K562 (cell line): ENCODE measurements around the gene PFKFB2. TPM values are rescaled to one million over a fixed set of nuclear protein-coding genes. Genes with fewer than 3 reads are reported as not detected.

Source experiments
- HSF4 ChIP-seq: fragments of 250-450 bp; sonication (Bioruptor Pico); IDR thresholded peaks from 2 replicates; pipeline ENCODE4 v2.1.2; 2022; ENCODE audit warnings: mild to moderate bottlenecking, moderate library complexity, borderline replicate concordance
- TEAD4 ChIP-seq, 2 experiments: sonication (generic) in 1 of 2; formaldehyde crosslinking in 1 of 2; IDR thresholded peaks; 2 replicates each; pipeline versions ENCODE4 v1.6.1 to v1.8.0; 2012 to 2022; ENCODE audit warnings: borderline replicate concordance in 1 of 2, inconsistent platforms in 1 of 2, low read length in 1 of 2, mild to moderate bottlenecking in 1 of 2, missing genetic modification reagents in 1 of 2
- polyA plus RNA-seq, 8 experiments: library from polyadenylated mRNA; depleted of rRNA in 4 of 8; stranded (reverse) in 5 of 8; unstranded in 3 of 8; fragments of >200 nt; fragmentation: Nextera tagmentation in 2 of 8; fragmentation: Illumina TruSeq in 1 of 8; extraction: Ambion mirVana in 2 of 8; extraction: Trizol in 1 of 8; gene quantifications; 2 replicates each; pipeline versions ENCODE4 v1.2.1 to v1.2.3, GENCODE V29; 2011 to 2014; ENCODE audit warnings: inconsistent platforms in 1 of 8, missing spikeins in 1 of 8
- total RNA-seq, 7 experiments: library from RNA; depleted of rRNA in 6 of 7; stranded (reverse); fragments of >200 nt in 6 of 7; fragmentation: Illumina TruSeq in 2 of 7; extraction: Trizol in 2 of 7; gene quantifications; 2 replicates each; pipeline versions ENCODE4 v1.2.1 to v1.2.3, GENCODE V29; 2011 to 2021; ENCODE audit warnings: low replicate concordance in 1 of 7
- TF ChIP-seq, protein P1 (sequence below): fragments of 450-650 bp; IDR thresholded peaks from 2 replicates; pipeline ENCODE4 v1.6.1; 2016; ENCODE audit warnings: mild to moderate bottlenecking, moderate library complexity
- TF ChIP-seq, protein P2 (sequence below), 3 experiments: fragments of 200-800 bp in 1 of 3; fragments of 250-450 bp in 1 of 3; fragments of 450-650 bp in 1 of 3; sonication (Bioruptor Pico) in 1 of 3; sonication (Bioruptor generic) in 1 of 3; formaldehyde crosslinking in 1 of 3; IDR thresholded peaks; 2 replicates each; pipeline versions ENCODE4 v1.6.1 to v1.8.0; 2016 to 2022; ENCODE audit warnings: mild to moderate bottlenecking in 2 of 3, missing genetic modification characterization in 2 of 3, missing compliant biosample characterization in 1 of 3, moderate library complexity in 1 of 3
- TF ChIP-seq, protein P3 (sequence below): sonication (generic); formaldehyde crosslinking; IDR thresholded peaks from 2 replicates; pipeline ENCODE4 v1.8.0; 2022; ENCODE audit warnings: mild to moderate bottlenecking, missing genetic modification reagents

The PFKFB2 gene
- total and polyA plus RNA-seq, 9 of the 15 experiments (the other 6 are each of a cell fraction or from before 2014, with no cell fraction given) = 6.9 to 26.0 (median 16.4) TPM

DNA sequence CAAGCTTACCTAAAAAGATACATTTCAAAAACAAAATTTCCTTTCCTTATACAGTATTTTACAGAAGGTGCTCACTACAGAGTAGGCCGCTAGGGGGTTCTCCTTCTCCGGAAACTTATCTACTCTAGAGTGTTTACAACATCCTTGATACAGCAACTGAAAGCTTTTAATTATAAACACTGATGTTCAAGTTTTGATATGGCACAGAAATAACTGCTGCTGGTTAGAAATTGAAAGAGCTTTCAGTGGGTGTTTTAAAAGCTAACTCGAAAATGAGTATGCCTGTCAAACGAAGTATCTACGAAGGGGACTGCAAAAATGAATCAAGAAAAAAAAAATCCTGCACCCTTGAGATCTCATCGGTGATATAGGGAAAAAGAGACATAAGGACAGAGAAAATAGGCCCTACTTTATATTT, 3.1 kb upstream of the PFKFB2 start (continued):
- TF ChIP-seq, protein P1, sequence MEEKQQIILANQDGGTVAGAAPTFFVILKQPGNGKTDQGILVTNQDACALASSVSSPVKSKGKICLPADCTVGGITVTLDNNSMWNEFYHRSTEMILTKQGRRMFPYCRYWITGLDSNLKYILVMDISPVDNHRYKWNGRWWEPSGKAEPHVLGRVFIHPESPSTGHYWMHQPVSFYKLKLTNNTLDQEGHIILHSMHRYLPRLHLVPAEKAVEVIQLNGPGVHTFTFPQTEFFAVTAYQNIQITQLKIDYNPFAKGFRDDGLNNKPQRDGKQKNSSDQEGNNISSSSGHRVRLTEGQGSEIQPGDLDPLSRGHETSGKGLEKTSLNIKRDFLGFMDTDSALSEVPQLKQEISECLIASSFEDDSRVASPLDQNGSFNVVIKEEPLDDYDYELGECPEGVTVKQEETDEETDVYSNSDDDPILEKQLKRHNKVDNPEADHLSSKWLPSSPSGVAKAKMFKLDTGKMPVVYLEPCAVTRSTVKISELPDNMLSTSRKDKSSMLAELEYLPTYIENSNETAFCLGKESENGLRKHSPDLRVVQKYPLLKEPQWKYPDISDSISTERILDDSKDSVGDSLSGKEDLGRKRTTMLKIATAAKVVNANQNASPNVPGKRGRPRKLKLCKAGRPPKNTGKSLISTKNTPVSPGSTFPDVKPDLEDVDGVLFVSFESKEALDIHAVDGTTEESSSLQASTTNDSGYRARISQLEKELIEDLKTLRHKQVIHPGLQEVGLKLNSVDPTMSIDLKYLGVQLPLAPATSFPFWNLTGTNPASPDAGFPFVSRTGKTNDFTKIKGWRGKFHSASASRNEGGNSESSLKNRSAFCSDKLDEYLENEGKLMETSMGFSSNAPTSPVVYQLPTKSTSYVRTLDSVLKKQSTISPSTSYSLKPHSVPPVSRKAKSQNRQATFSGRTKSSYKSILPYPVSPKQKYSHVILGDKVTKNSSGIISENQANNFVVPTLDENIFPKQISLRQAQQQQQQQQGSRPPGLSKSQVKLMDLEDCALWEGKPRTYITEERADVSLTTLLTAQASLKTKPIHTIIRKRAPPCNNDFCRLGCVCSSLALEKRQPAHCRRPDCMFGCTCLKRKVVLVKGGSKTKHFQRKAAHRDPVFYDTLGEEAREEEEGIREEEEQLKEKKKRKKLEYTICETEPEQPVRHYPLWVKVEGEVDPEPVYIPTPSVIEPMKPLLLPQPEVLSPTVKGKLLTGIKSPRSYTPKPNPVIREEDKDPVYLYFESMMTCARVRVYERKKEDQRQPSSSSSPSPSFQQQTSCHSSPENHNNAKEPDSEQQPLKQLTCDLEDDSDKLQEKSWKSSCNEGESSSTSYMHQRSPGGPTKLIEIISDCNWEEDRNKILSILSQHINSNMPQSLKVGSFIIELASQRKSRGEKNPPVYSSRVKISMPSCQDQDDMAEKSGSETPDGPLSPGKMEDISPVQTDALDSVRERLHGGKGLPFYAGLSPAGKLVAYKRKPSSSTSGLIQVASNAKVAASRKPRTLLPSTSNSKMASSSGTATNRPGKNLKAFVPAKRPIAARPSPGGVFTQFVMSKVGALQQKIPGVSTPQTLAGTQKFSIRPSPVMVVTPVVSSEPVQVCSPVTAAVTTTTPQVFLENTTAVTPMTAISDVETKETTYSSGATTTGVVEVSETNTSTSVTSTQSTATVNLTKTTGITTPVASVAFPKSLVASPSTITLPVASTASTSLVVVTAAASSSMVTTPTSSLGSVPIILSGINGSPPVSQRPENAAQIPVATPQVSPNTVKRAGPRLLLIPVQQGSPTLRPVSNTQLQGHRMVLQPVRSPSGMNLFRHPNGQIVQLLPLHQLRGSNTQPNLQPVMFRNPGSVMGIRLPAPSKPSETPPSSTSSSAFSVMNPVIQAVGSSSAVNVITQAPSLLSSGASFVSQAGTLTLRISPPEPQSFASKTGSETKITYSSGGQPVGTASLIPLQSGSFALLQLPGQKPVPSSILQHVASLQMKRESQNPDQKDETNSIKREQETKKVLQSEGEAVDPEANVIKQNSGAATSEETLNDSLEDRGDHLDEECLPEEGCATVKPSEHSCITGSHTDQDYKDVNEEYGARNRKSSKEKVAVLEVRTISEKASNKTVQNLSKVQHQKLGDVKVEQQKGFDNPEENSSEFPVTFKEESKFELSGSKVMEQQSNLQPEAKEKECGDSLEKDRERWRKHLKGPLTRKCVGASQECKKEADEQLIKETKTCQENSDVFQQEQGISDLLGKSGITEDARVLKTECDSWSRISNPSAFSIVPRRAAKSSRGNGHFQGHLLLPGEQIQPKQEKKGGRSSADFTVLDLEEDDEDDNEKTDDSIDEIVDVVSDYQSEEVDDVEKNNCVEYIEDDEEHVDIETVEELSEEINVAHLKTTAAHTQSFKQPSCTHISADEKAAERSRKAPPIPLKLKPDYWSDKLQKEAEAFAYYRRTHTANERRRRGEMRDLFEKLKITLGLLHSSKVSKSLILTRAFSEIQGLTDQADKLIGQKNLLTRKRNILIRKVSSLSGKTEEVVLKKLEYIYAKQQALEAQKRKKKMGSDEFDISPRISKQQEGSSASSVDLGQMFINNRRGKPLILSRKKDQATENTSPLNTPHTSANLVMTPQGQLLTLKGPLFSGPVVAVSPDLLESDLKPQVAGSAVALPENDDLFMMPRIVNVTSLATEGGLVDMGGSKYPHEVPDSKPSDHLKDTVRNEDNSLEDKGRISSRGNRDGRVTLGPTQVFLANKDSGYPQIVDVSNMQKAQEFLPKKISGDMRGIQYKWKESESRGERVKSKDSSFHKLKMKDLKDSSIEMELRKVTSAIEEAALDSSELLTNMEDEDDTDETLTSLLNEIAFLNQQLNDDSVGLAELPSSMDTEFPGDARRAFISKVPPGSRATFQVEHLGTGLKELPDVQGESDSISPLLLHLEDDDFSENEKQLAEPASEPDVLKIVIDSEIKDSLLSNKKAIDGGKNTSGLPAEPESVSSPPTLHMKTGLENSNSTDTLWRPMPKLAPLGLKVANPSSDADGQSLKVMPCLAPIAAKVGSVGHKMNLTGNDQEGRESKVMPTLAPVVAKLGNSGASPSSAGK = no peak
- TF ChIP-seq, protein P2, sequence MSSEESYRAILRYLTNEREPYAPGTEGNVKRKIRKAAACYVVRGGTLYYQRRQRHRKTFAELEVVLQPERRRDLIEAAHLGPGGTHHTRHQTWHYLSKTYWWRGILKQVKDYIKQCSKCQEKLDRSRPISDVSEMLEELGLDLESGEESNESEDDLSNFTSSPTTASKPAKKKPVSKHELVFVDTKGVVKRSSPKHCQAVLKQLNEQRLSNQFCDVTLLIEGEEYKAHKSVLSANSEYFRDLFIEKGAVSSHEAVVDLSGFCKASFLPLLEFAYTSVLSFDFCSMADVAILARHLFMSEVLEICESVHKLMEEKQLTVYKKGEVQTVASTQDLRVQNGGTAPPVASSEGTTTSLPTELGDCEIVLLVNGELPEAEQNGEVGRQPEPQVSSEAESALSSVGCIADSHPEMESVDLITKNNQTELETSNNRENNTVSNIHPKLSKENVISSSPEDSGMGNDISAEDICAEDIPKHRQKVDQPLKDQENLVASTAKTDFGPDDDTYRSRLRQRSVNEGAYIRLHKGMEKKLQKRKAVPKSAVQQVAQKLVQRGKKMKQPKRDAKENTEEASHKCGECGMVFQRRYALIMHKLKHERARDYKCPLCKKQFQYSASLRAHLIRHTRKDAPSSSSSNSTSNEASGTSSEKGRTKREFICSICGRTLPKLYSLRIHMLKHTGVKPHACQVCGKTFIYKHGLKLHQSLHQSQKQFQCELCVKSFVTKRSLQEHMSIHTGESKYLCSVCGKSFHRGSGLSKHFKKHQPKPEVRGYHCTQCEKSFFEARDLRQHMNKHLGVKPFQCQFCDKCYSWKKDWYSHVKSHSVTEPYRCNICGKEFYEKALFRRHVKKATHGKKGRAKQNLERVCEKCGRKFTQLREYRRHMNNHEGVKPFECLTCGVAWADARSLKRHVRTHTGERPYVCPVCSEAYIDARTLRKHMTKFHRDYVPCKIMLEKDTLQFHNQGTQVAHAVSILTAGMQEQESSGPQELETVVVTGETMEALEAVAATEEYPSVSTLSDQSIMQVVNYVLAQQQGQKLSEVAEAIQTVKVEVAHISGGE (CRISPR knock-in tag; IDR thresholded peaks at IDR 0.05) = no peak
- TF ChIP-seq, protein P3, sequence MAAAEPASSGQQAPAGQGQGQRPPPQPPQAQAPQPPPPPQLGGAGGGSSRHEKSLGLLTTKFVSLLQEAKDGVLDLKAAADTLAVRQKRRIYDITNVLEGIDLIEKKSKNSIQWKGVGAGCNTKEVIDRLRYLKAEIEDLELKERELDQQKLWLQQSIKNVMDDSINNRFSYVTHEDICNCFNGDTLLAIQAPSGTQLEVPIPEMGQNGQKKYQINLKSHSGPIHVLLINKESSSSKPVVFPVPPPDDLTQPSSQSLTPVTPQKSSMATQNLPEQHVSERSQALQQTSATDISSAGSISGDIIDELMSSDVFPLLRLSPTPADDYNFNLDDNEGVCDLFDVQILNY = no peak
- TF ChIP-seq TEAD4 (IDR thresholded peaks at IDR 0.05; ENCODE audit: low read length) (0 out of 2 replicates have a peak, but pooled peaks have one; percentile 7), TEAD4 (CRISPR knock-in tag; IDR thresholded peaks at IDR 0.05; ENCODE audit: borderline replicate concordance) (no peak), HSF4 (CRISPR knock-in tag) (no peak)
